ENCODE results near the gene SFMBT1. TPM values are rescaled to one million over a fixed set of nuclear protein-coding genes. Genes with fewer than 3 reads are reported as not detected.
"Not testable (repeated sequence)": the region's sequence is repeated elsewhere in the genome, so short reads cannot be mapped to it uniquely, and the experiment has no call there.

Gene SFMBT1
- total RNA-seq, 1 experiment from 2014 or later: 15.1 TPM

- Histone ChIP-seq H3K27ac (no peak overlapping the region), H3K4me3 (no peak overlapping the region), H3K4me1 (replicated peaks) (peaks cover 3% of the 10 kb centered on the region), H3K9me3 (replicated peaks) (no peaks in the 10 kb centered on the region), H3K36me3 (no peaks in the 10 kb centered on the region), H3K27me3 (replicated peaks) (no peaks in the 10 kb centered on the region)
- no peak for DNase-seq (ENCODE audit: low read depth in 1 of 2, low spot score in 2 of 2)
Measured at GRCh38 chr3:53067567-53067966, 21.7 kb upstream of the SFMBT1 start.

GRCh38 chr3:53065841-53066480, 20.1 kb upstream of the SFMBT1 start:
- Histone ChIP-seq H3K27ac (no peak overlapping the region), H3K4me3 (no peak overlapping the region), H3K27me3 (replicated peaks) (0 out of 2 replicates have a peak, but pooled peaks cover 3% of the 10 kb centered on the region), H3K36me3 (no peaks in the 10 kb centered on the region), H3K4me1 (replicated peaks) (no peaks in the 10 kb centered on the region), H3K9me3 (replicated peaks) (no peaks in the 10 kb centered on the region)
- DNase-seq (ENCODE audit: low read depth in 1 of 2, low spot score in 2 of 2): no peak

- Histone ChIP-seq H3K9me3 (replicated peaks) (no peaks in the 10 kb centered on the region), H3K27ac (no peak overlapping the region), H3K4me1 (replicated peaks) (no peaks in the 10 kb centered on the region), H3K36me3 (no peaks in the 10 kb centered on the region), H3K4me3 (no peak overlapping the region), H3K27me3 (replicated peaks) (0 out of 2 replicates have a peak, but pooled peaks cover 3% of the 10 kb centered on the region)
- DNase-seq (ENCODE audit: low read depth in 1 of 2, low spot score in 2 of 2): no peak
Measured at GRCh38 chr3:53062905-53063304, 17.0 kb upstream of the SFMBT1 start.

- no peak for DNase-seq (ENCODE audit: low read depth in 1 of 2, low spot score in 2 of 2)
- Histone ChIP-seq H3K4me3 (no peak overlapping the region), H3K4me1 (replicated peaks) (no peaks in the 10 kb centered on the region)
Measured at GRCh38 chr3:53056442-53056841, 10.6 kb upstream of the SFMBT1 start.

GRCh38 chr3:53054233-53054632, 8.4 kb upstream of the SFMBT1 start:
- H3K9me3 ChIP-seq (replicated peaks); H3K36me3 ChIP-seq; DNase-seq (ENCODE audit: low read depth in 1 of 2, low spot score in 2 of 2): not testable (repeated sequence)

More at GRCh38 chr3:53056442-53056841, 10.6 kb upstream of the SFMBT1 start:
- no peaks in the 10 kb centered on the region for H3K36me3 ChIP-seq
- H3K27me3 ChIP-seq (replicated peaks): no peaks in the 10 kb centered on the region
- H3K9me3 ChIP-seq (replicated peaks): no peaks in the 10 kb centered on the region
- H3K27ac ChIP-seq: no peak overlapping the region

GRCh38 chr3:53051929-53052328, 6.1 kb upstream of the SFMBT1 start:
- no peak for DNase-seq (ENCODE audit: low read depth in 1 of 2, low spot score in 2 of 2)
- no peak overlapping the region for H3K4me3 ChIP-seq

More at GRCh38 chr3:53054233-53054632, 8.4 kb upstream of the SFMBT1 start:
- H3K27me3 ChIP-seq (replicated peaks); H3K27ac ChIP-seq; H3K4me3 ChIP-seq; H3K4me1 ChIP-seq (replicated peaks): not testable (repeated sequence)

GRCh38 chr3:53049987-53050386, 4.1 kb upstream of the SFMBT1 start:
- DNase-seq (ENCODE audit: low read depth in 1 of 2, low spot score in 2 of 2): no peak

More at GRCh38 chr3:53051929-53052328, 6.1 kb upstream of the SFMBT1 start:
- no peaks in the 10 kb centered on the region for H3K36me3 ChIP-seq
- H3K9me3 ChIP-seq (replicated peaks): no peaks in the 10 kb centered on the region
- no peak overlapping the region for H3K27ac ChIP-seq
- H3K27me3 ChIP-seq (replicated peaks): no peaks in the 10 kb centered on the region; the same call in 1 of the 2 replicates
- H3K4me1 ChIP-seq (replicated peaks): no peaks in the 10 kb centered on the region

GRCh38 chr3:53046171-53047170, 598 bp upstream of the SFMBT1 start:
- Histone ChIP-seq H3K4me3 (peak overlapping the region; percentile 94), H3K4me1 (replicated peaks) (peaks cover 20% of the 10 kb centered on the region), H3K36me3 (peaks cover 3% of the 10 kb centered on the region; the same call in 1 of the 2 replicates), H3K27me3 (replicated peaks) (peaks cover 9% of the 10 kb centered on the region), H3K9me3 (replicated peaks) (peaks cover 5% of the 10 kb centered on the region; the same call in 1 of the 2 replicates), H3K27ac (no peak overlapping the region)
- peak; percentile 42 to 49 for DNase-seq (ENCODE audit: low read depth in 1 of 2, low spot score in 2 of 2)

More at GRCh38 chr3:53049987-53050386, 4.1 kb upstream of the SFMBT1 start:
- Histone ChIP-seq H3K27ac (no peak overlapping the region), H3K27me3 (replicated peaks) (peaks cover 9% of the 10 kb centered on the region), H3K36me3 (peaks cover 3% of the 10 kb centered on the region; the same call in 1 of the 2 replicates), H3K4me3 (no peak overlapping the region), H3K4me1 (replicated peaks) (peaks cover 12% of the 10 kb centered on the region), H3K9me3 (replicated peaks) (peaks cover 5% of the 10 kb centered on the region; the same call in 1 of the 2 replicates)

- Histone ChIP-seq H3K9me3 (replicated peaks) (peaks cover 5% of the 10 kb centered on the region; the same call in 1 of the 2 replicates), H3K27ac (0 out of 2 replicates have a peak overlapping the region, but pooled peaks have one; percentile 21), H3K4me3 (peak overlapping the region; percentile 94), H3K36me3 (peaks cover 3% of the 10 kb centered on the region; the same call in 1 of the 2 replicates), H3K4me1 (replicated peaks) (peaks cover 20% of the 10 kb centered on the region), H3K27me3 (replicated peaks) (peaks cover 9% of the 10 kb centered on the region)
- peak in 1 of 2 experiments; percentile 31 for DNase-seq (ENCODE audit: low read depth in 1 of 2, low spot score in 2 of 2)
Measured at GRCh38 chr3:53044711-53045517, 959 bp downstream of the SFMBT1 start.

GRCh38 chr3:53044371-53044710, 1.5 kb downstream of the SFMBT1 start:
- Histone ChIP-seq H3K27ac (no peak overlapping the region), H3K4me3 (peak overlapping the region; percentile 94), H3K9me3 (replicated peaks) (peaks cover 5% of the 10 kb centered on the region; the same call in 1 of the 2 replicates), H3K36me3 (peaks cover 3% of the 10 kb centered on the region; the same call in 1 of the 2 replicates), H3K4me1 (replicated peaks) (peaks cover 20% of the 10 kb centered on the region), H3K27me3 (replicated peaks) (peaks cover 9% of the 10 kb centered on the region)
- DNase-seq (ENCODE audit: low read depth in 1 of 2, low spot score in 2 of 2): no peak

- H3K4me3 ChIP-seq: no peak overlapping the region
- no peak for DNase-seq (ENCODE audit: low read depth in 1 of 2, low spot score in 2 of 2)
- no peak overlapping the region for H3K27ac ChIP-seq
- peaks cover 20% of the 10 kb centered on the region for H3K4me1 ChIP-seq (replicated peaks)
- H3K27me3 ChIP-seq (replicated peaks): peaks cover 9% of the 10 kb centered on the region
- peaks cover 5% of the 10 kb centered on the region; the same call in 1 of the 2 replicates for H3K9me3 ChIP-seq (replicated peaks)
- peaks cover 3% of the 10 kb centered on the region; the same call in 1 of the 2 replicates for H3K36me3 ChIP-seq
Measured at GRCh38 chr3:53043738-53044137, 2.1 kb downstream of the SFMBT1 start.

GRCh38 chr3:53042651-53043050, 3.2 kb downstream of the SFMBT1 start:
- Histone ChIP-seq H3K36me3 (peaks cover 3% of the 10 kb centered on the region; the same call in 1 of the 2 replicates), H3K9me3 (replicated peaks) (peaks cover 5% of the 10 kb centered on the region; the same call in 1 of the 2 replicates), H3K4me3 (no peak overlapping the region), H3K27me3 (replicated peaks) (peaks cover 9% of the 10 kb centered on the region), H3K4me1 (replicated peaks) (peaks cover 20% of the 10 kb centered on the region), H3K27ac (no peak overlapping the region)
- DNase-seq (ENCODE audit: low read depth in 1 of 2, low spot score in 2 of 2): no peak

- Histone ChIP-seq H3K27ac (no peak overlapping the region), H3K9me3 (replicated peaks) (no peaks in the 10 kb centered on the region; the same call in 1 of the 2 replicates), H3K4me1 (replicated peaks) (peaks cover 8% of the 10 kb centered on the region), H3K36me3 (no peaks in the 10 kb centered on the region), H3K27me3 (replicated peaks) (no peaks in the 10 kb centered on the region), H3K4me3 (no peak overlapping the region)
- no peak for DNase-seq (ENCODE audit: low read depth in 1 of 2, low spot score in 2 of 2)
Measured at GRCh38 chr3:53040351-53040820, 5.5 kb downstream of the SFMBT1 start.

Data from SJSA1 (cell line).